Measurements from ENCODE around the gene TMPRSS11D. TPM values are rescaled to one million over a fixed set of nuclear protein-coding genes. Genes with fewer than 3 reads are reported as not detected.

Gene TMPRSS11D
- total and polyA plus RNA-seq, 8 donors: 0.11 to 0.48 (median 0.27) TPM; not detected in 2

DNA sequence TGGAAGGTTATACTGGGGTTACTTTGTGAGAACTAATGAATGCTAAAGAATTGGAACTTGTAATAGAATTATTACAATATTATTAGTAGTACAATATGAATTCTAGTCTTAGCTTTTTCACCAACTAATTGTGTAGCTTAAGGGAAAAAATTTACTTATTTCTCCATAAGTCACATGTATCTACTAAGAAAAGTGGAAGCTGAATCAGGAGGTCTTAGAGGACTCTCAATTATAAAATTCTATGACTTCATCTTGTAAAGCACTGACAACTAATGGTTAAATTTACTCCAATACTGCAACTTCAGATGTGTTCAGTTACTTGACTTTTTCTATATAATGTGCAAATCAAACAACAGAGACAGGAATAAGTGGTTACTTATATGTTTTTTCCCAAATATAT, 899 bp upstream of the TMPRSS11D start:
- Histone ChIP-seq H3K27ac (no peak overlapping the region), H3K4me1 (peaks cover 0 to 6% of the 10 kb centered on the region in 2 donors), H3K36me3 (no peaks in the 10 kb centered on the region), H3K4me3 (no peak overlapping the region), H3K27me3 (no peaks in the 10 kb centered on the region), H3K9me3 (no peaks in the 10 kb centered on the region)
- DNase-seq: no peak
- TF ChIP-seq, protein P1, sequence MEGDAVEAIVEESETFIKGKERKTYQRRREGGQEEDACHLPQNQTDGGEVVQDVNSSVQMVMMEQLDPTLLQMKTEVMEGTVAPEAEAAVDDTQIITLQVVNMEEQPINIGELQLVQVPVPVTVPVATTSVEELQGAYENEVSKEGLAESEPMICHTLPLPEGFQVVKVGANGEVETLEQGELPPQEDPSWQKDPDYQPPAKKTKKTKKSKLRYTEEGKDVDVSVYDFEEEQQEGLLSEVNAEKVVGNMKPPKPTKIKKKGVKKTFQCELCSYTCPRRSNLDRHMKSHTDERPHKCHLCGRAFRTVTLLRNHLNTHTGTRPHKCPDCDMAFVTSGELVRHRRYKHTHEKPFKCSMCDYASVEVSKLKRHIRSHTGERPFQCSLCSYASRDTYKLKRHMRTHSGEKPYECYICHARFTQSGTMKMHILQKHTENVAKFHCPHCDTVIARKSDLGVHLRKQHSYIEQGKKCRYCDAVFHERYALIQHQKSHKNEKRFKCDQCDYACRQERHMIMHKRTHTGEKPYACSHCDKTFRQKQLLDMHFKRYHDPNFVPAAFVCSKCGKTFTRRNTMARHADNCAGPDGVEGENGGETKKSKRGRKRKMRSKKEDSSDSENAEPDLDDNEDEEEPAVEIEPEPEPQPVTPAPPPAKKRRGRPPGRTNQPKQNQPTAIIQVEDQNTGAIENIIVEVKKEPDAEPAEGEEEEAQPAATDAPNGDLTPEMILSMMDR (IDR thresholded peaks at IDR 0.05): no peak
- ATAC-seq: no peak
- intact Hi-C loops (cut with DNase I): no loop called here

GRCh38 chr4:67883458-67883857, 344 bp downstream of the TMPRSS11D start:
- Histone ChIP-seq H3K36me3 (no peaks in the 10 kb centered on the region), H3K9me3 (no peaks in the 10 kb centered on the region), H3K27ac (peak overlapping the region in 1 of 2 donors; percentile 30), H3K27me3 (no peaks in the 10 kb centered on the region), H3K4me1 (peaks cover 0 to 6% of the 10 kb centered on the region in 2 donors), H3K4me3 (no peak overlapping the region)
- TF ChIP-seq, protein P1 (IDR thresholded peaks at IDR 0.05): no peak
- intact Hi-C loops (cut with DNase I): no loop called here
- DNase-seq: no peak
- ATAC-seq: no peak

- TF ChIP-seq, protein P1 (IDR thresholded peaks at IDR 0.05): no peak
- ATAC-seq: no peak
- no peaks in the 10 kb centered on the region for H3K36me3 ChIP-seq
Measured at GRCh38 chr4:67880866-67881610, 2.8 kb downstream of the TMPRSS11D start.

GRCh38 chr4:67879486-67879885, 4.3 kb downstream of the TMPRSS11D start:
- Histone ChIP-seq H3K27me3 (no peaks in the 10 kb centered on the region), H3K27ac (no peak overlapping the region), H3K36me3 (no peaks in the 10 kb centered on the region), H3K9me3 (no peaks in the 10 kb centered on the region), H3K4me1 (peaks cover 0 to 6% of the 10 kb centered on the region in 2 donors), H3K4me3 (no peak overlapping the region)
- intact Hi-C loops (cut with DNase I): no loop called here
- DNase-seq: no peak
- ATAC-seq: no peak
- TF ChIP-seq, protein P1 (IDR thresholded peaks at IDR 0.05): no peak

More at GRCh38 chr4:67880866-67881610, 2.8 kb downstream of the TMPRSS11D start:
- no peak for DNase-seq
- Histone ChIP-seq H3K9me3 (no peaks in the 10 kb centered on the region), H3K27ac (no peak overlapping the region), H3K4me1 (peaks cover 0 to 6% of the 10 kb centered on the region in 2 donors), H3K27me3 (no peaks in the 10 kb centered on the region), H3K4me3 (no peak overlapping the region)
- intact Hi-C loops (cut with DNase I): no loop called here

GRCh38 chr4:67877086-67877485, 6.7 kb downstream of the TMPRSS11D start:
- no peaks in the 10 kb centered on the region for H3K27me3 ChIP-seq

More at GRCh38 chr4:67877086-67877485, 6.7 kb downstream of the TMPRSS11D start:
- intact Hi-C loops (cut with DNase I): no loop called here
- ATAC-seq: no peak
- TF ChIP-seq, protein P1 (IDR thresholded peaks at IDR 0.05): no peak
- DNase-seq: no peak
- Histone ChIP-seq H3K4me1 (no peaks in the 10 kb centered on the region), H3K27ac (no peak overlapping the region), H3K36me3 (no peaks in the 10 kb centered on the region), H3K4me3 (no peak overlapping the region), H3K9me3 (no peaks in the 10 kb centered on the region)

Data from left lung (tissue), 10 donors.